ENCODE measurements around the gene GUCY1A2.
"Not testable (repeated sequence)": the region's sequence is repeated elsewhere in the genome, so short reads cannot be mapped to it uniquely, and the experiment has no call there.

Gene GUCY1A2

DNA sequence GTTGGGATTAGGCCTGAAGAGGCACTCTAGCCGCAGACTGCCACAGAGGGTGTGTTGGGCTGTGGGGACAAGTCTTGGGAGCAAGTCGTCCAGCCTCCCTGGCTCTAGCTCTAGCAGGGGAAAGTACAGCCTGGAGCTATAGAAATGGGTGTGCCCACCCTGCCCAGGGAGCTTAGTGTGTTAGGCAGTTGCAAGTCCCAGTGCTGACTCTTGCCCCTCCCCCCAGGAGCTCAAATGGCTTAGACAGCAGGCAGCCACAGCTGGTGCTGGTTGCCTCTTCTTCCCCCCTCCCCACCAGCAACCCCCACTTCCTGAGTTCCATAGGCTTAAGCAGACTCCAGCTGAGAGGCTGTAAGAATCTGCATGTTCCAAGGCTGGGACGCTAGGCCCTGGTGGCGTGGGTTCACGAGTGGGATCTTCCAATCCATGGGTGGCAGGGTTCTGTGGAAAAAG, 61.2 kb downstream of the GUCY1A2 start:
- no peak for DNase-seq (ENCODE audit: low read depth in 3 of 3, low spot score in 1 of 3)

DNA sequence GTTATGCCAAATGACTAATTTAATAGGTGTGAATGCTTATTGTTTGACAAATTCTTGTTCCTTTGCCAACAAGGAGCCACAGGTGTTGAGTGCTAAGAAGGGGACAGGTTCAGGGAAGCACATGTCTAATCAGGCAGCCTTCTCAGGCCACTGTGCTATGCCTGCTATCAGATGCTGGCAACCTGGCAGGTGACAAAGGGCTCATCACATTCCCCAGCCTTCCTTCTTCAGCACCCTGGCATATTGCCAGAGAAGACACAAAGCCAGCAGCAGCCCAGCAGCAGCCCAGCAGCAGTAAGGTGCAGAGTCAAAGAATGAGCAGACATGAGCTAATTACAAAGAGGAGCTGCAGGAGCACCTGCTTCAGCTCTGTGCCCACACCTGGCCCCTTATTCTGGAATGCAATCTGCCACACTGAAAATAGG, 68.2 kb downstream of the GUCY1A2 start:
- DNase-seq (ENCODE audit: low read depth in 3 of 3, low spot score in 1 of 3) = no peak

DNA sequence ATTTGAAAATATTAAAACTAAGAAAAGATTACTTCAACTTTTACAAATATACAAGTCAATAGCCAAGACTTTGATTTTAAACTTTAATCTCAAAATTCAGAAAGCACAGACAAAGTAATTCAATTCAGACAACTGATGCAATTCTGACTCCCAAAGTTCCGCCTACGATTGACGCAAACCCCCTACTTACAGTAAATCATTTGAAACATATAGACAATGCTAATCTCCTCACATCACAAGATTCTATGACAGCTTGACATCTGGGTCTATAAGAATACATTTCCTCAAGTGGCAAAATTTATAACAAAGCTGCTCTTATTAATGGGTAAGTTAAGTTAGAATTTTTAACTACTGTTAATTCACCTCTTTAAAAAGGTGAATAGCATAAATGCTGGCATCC, 75.2 kb downstream of the GUCY1A2 start:
- DNase-seq (ENCODE audit: low read depth in 3 of 3, low spot score in 1 of 3) = no peak

DNA sequence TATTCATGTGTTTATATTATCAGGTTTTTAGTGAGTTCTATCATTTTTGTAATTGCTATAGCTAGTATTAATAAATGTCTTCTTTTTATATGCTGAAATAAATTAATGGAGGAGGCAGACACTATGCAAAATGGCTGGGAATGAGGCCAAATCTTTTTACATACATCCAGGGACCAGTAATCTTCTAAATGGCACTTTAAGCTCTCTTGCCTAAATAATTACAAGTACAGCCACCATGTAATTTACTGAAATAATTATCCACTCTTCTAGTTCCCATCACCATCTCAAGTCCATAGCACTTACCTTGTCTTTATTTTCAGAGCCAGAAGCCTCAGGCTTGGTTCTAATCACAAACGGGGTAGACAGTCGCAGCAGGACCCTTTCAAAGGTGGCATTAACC, 79.1 kb downstream of the GUCY1A2 start:
- DNase-seq (ENCODE audit: low read depth in 3 of 3, low spot score in 1 of 3) = no peak

DNA sequence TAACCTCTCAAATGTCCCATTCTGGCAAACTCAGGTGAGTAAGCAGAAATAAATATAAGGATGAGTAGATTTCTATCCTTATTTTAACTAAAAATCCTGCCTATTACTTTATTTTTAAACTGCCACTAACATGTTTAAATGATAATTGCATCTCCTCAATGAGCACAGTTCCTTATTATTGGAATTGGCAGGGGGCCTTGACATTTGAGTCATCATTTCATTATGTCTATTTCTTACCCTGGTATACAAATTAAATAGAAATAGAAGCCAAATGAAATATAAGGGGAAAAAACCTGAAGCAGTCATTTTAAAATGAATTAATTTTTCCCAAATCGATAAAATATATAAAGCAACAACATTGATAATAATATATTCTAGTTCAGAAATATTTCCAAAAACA, 81.2 kb downstream of the GUCY1A2 start:
- DNase-seq (ENCODE audit: low read depth in 3 of 3, low spot score in 1 of 3) = no peak

DNA sequence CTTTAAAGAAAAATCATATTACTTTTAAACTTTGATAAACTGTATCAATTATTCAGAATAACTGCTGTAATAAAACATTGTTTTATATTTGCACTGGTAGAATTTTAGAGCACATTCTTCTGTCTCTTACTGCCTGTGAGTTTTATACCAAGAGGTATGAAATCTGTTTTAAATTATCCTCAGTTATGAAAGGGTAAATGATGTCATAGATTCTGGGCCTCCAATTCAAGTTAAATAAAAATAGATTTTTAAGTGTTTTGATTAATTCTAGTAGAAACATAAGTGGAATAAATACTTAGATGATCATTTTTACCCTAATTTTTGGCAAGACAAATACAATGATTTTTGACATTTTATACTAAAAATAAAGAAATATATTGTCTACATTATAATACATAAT, 93.0 kb downstream of the GUCY1A2 start:
- no peak for DNase-seq (ENCODE audit: low read depth in 3 of 3, low spot score in 1 of 3)

DNA sequence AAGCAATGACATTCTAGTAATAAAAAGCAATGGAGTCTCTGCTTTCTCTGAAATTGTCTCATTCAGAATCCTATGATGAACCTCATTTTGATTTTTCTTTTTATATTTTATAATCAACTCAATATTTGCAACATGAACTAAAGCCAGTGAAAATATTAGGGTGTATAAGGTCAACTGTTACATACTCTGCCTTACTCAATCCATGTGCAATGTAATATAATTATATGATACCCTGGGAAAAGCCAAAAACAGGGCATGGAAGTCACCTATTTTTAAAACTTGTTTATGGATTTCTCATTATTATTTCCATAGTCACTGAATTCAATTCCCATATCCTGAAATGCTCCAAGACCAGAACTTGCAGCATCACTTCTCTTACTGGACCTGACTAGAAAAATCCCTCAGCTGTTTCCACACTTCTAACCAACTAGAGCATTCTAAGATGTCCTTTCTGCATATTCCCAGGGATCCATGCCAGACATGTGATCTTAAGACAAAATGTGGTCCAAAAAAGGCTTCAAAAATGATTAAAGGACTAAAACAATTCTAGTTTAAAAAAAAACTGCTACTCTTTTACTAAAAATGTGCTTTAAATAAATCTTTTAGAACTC, 97.3 kb downstream of the GUCY1A2 start:
- DNase-seq (ENCODE audit: low read depth in 3 of 3, low spot score in 1 of 3) = no peak

DNA sequence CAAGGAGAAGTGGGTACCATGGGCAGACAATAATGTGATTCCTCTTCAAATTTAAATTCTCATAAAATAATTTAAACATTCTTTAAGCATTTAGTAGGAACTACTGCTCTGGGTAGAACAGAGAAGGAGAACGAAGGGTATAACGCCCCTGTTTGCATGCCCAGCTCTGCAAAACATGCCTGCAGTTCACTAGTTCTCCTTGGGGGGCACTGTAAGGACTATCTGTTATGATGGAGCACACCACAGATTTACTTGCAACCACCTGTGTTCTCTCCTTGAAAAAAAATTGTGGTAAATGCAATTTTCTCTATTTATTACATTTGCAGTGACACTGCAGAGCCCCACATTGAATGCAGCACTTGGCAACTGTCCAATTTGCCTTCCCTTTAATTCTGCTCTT, 100.3 kb downstream of the GUCY1A2 start:
- DNase-seq (ENCODE audit: low read depth in 3 of 3, low spot score in 1 of 3) = no peak

DNA sequence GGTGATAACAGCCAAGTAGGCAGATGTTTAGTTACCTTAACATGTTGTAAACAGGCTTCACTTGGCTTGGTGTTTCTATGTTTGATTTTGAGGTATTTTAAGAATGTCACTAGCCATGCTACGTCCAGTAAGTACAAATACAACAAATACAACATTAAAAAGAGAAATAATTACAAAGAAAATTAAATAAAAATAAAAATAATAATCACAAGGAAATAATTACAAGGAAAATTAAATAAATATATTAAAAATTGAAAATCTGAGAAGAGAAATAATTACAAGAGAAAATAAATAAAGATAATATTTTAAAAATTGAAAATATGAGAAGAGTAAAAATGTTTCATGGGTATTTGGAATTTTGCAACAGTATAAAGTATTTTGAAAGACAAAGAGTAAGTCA, 103.9 kb downstream of the GUCY1A2 start:
- no peak for DNase-seq (ENCODE audit: low read depth in 3 of 3, low spot score in 1 of 3)

DNA sequence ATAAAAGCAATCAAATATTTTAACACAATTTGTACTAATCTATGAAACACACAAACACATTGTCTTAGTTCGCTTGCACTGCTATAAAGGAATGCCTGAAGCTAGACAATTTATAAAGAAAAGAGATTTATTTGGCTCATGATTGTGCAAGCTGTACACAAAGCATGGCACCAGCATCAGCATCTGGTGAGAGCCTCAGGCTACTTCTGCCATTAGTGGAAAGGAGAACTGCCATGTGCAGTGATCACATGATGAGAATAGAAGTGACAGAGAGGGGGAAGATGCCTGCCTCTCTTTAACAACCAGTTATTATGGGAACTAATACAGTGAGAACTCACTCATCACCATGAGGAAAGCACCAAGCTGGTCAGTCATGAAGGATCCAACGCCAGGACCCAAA, 105.1 kb downstream of the GUCY1A2 start:
- no peak for DNase-seq (ENCODE audit: low read depth in 3 of 3, low spot score in 1 of 3)

DNA sequence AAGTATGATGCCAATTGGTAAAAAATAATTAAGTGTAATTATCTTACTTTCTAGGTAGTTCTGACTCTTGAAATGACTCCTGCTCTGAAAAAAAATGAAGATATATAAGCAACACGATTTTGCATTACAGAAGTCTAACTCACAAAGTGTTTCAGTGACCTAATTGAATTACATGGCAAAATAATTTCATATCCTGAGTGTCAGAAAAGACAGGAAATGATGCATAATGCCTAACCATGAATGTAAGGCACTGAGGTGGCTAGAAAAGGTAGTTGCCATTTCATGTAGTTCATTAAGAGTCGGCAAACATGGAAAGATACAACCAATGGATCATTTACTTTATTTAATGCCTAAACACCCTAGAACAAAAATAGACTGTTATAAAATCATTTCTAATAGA, 113.5 kb downstream of the GUCY1A2 start:
- DNase-seq (ENCODE audit: low read depth in 3 of 3, low spot score in 1 of 3) = no peak

DNA sequence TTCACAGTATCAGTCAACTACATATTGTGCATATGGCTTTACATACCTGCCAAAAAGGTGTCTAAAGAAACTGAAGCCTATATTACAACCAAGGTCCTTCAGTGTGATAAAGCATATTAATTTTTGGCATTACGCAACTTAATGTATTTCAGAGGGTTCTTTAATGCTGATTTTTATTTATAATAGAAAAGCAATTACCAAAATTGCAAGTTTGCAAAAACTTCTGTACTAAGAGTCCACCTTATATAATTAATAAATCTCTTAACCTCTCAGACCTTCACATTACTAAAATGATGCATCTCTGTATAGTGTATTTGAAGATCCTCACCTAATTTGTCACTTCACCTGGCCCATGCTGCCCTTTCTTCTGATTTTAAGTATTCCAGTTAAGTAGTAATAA, 128.6 kb downstream of the GUCY1A2 start:
- DNase-seq (ENCODE audit: low read depth in 3 of 3, low spot score in 1 of 3) = no peak

DNA sequence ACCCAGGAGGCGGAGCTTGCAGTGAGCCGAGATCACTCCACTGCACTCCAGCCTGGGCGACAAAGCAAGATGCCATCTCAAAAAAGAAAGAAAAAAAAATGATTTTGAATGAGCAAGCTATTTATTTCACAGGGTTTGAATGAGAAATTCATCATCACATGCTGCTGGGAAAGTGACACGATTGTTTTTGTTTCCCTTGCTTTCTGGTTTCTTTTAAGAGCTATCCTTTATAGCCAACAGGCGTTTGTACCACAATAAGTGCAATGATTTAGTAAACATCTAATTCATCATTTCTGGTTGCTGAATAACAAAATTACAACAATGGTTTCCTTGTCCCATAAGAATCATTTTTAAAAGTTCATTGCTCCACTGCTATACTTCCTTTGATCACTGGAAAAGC, 129.9 kb downstream of the GUCY1A2 start:
- no peak for DNase-seq (ENCODE audit: low read depth in 3 of 3, low spot score in 1 of 3)

DNA sequence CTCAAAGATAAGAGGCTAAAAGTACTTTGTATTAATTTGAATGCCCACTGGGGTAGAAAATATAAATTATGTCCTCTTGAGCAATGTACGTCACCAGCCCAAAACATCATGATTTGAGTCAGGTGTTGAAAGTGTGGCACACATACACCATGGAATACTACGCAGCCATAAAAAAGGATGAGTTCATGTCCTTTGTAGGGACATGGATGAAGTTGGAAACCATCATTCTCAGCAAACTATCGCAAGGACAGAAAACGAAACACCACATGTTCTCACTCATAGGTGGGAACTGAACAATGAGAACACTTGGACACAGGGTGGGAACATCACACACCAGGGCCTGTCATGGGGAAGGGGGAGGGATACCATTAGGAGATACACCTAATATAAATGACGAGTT, 134.6 kb downstream of the GUCY1A2 start:
- not testable (repeated sequence) for DNase-seq (ENCODE audit: low read depth in 3 of 3, low spot score in 1 of 3)

DNA sequence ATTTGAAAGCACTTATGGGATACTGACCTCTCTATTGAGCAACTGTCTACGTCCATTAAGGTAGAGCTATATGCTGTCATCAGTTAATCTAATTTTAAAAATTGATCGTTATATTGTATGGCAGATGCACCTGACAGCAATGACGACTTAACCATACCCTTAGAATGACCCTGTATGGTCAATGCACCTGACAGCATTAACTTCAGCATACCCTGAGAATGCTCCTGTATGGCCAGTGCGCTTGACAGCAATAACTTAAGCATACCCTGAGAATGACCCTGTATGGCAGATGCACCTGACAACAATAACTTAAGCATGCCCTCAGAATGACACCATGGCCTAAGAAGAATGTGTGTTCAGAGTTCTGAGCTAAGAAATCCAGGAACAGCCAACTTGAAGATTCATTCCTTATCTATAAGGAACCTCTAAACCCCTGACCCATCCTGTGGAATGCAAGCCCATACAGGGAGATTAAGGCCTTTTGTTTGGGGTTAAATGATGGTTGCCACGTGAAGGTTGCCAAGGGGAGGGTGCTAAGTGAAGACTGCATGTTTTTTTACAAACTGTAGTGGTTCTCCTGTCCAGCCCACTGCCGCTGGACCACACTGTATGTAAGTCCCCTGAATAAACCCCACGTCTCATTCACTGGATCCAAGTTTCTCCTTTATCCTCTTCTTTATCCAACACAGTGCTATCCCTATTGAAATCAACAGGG, 138.3 kb downstream of the GUCY1A2 start:
- no peak for DNase-seq (ENCODE audit: low read depth in 3 of 3, low spot score in 1 of 3)

DNA sequence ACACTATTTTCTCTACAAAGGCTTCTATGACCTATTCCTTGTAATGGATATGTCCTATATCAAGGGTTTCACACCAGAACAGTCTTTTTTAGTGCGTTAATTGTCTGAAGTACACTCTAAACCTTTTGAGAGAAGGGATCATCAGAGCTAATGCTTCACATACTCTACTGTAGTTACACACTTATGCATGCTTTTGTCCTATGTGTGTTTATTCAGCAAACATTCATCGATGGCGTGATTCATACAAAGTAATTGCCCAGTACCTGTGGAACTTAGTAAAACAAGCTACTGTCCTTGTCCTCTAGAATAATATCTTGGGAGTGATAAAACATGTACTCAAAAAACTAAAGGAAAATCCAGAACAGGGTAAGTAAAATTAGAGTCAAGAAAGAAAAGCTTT, 139.2 kb downstream of the GUCY1A2 start:
- DNase-seq (ENCODE audit: low read depth in 3 of 3, low spot score in 1 of 3) = no peak

DNA sequence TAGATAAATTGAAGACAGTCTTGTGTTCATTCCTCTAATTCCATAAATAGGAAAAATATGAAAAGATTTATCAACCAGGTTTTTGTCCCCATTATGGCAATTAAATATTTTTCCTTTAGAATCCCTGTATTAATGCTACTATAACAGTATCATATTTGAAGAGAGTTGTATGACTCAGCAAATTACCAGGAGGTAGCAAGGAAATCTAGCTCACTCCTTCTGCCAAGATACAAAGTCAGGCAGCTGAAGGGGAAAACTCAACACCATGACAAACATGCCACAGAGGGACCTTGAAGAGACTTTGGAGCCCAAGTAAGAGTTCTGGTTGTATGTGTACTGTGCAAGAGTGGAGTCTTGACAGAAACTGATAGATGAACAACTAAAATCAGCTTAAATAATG, 143.3 kb downstream of the GUCY1A2 start:
- no peak for DNase-seq (ENCODE audit: low read depth in 3 of 3, low spot score in 1 of 3)

DNA sequence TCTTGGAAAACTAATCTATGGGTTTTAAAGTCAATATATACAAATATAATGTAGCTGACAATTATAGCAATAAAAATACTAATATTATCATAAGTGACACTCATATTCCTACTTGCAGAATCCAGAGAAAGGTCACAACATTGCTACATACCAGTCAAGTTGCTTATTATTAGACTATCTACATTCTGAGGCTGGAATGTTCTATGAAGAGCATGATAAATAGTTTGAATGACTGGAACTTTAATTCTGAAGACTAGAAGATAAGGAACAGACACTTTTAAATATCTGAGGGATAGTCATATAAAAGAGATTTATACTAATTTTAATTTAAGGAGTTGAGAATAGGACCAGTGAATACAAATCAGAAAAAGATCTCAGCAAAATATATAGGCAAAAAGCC, 146.0 kb downstream of the GUCY1A2 start:
- no peak for DNase-seq (ENCODE audit: low read depth in 3 of 3, low spot score in 1 of 3)

DNA sequence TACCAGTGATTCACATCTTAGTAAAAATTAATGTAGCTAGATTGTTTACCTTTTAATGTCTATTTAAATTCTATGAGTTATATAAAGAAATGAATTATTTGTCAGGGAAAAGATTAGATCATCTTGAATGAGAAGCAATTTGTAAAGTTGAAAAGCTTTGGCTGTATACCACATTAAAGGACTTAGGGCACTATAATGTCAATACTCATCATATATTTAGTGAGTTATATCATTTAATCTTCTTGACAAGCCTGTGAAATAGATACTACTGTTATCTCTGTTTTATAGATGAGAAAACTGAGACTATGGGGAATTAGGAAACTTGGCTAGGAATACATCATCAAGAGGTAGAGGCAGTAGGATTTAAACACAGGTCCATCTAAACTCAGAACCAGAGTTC, 160.1 kb downstream of the GUCY1A2 start:
- DNase-seq (ENCODE audit: low read depth in 3 of 3, low spot score in 1 of 3) = no peak

DNA sequence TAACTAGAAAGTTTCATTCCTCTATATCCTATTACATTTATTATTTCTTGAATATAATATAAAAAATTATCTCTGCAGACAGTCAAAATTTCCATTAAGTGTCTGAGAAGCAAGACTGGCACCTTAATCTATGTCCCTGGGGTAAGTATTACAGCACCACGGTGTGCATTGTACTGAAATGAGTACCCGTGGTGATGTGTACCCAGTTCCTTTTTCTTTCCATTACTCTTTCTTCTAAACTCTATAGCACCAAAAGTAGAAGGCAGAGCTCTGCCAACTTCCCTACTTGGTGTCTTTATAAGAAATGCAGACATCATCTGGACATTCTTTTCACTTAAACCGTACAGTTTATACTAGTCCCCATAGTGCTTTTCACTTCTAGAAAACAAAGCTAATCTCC, 161.7 kb downstream of the GUCY1A2 start:
- DNase-seq (ENCODE audit: low read depth in 3 of 3, low spot score in 1 of 3) = no peak

DNA sequence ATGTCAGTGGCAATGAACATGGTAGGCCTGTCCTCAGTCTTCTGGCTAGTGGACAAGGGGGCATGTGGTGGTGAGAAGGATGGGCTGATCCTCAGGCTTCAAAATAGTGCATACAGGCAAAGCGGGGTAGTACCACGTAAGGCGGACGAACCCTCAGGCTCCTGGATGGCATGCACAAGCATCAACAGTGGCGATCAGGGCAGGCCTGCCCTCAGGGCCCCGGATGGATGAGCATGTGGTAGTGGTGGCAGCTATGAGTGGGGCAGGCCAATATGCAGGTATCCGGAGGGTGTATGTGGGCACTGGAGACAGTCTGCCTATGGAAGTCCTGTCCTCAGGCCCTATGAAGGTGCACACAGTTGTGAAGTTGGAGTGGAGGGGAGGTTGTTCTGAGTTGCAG, 163.8 kb downstream of the GUCY1A2 start:
- no peak for DNase-seq (ENCODE audit: low read depth in 3 of 3, low spot score in 1 of 3)

DNA sequence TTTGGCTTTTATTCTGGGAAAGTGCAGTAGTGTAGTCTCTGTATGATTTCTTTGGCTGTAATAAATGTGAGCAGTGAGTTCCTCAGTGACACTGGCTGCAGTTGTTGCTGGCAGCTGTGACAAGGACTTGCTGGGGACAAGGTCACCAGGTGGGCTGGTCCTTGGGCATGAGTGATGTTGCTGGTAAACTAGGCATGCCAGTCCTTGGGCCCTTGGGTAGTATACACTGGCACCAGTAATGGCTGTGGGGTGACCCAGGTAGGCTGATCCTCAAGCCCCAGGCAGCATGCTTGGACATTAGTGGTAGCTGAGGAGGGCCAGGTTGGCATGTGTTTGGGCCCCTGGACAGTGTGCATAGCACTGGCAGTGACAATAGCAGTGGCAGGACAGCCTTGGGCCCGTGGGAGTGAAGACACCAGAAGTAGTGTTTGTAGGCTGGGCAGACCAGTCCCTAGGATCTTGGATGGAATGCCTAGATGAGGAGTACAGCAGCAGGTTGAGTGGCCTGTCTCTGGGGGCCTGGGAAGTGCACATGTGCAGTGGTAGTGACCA, 164.3 kb downstream of the GUCY1A2 start:
- DNase-seq (ENCODE audit: low read depth in 3 of 3, low spot score in 1 of 3) = no peak

DNA sequence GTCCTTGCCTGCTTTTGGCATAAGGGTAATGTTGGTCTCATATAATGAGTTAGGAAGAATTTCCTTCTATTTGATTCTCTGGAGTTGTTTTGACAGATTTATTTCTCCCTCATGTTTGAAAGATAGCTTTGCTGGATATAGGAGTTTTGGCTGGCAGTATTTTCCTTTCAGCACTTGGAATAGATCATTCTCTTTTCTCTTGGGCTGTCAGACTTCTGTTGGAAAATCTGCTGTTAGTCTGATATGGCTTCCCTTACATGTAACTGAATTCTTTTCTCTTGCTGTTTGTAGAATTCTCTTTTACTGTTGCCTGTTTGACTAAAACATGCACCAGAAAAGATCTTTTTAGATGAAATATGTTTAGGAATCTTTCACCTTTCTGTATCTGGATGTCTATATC, 165.5 kb downstream of the GUCY1A2 start:
- DNase-seq (ENCODE audit: low read depth in 3 of 3, low spot score in 1 of 3) = no peak

Data from stimulated activated CD4-positive, alpha-beta T cell treated with anti-CD3 and anti-CD28 coated beads, TNF-alpha, amount 100 ng/mL, for 1 hour (primary cell).